HG03196 (cell line): Measurements from ENCODE around the gene PDGFB.

Source experiments
- ATAC-seq: cut with Tn5 transposase; IDR thresholded peaks from one replicate; pipeline ENCODE4 v1.9.1; 2021; ENCODE audit not compliant: unreplicated experiment

PDGFB gene

DNA sequence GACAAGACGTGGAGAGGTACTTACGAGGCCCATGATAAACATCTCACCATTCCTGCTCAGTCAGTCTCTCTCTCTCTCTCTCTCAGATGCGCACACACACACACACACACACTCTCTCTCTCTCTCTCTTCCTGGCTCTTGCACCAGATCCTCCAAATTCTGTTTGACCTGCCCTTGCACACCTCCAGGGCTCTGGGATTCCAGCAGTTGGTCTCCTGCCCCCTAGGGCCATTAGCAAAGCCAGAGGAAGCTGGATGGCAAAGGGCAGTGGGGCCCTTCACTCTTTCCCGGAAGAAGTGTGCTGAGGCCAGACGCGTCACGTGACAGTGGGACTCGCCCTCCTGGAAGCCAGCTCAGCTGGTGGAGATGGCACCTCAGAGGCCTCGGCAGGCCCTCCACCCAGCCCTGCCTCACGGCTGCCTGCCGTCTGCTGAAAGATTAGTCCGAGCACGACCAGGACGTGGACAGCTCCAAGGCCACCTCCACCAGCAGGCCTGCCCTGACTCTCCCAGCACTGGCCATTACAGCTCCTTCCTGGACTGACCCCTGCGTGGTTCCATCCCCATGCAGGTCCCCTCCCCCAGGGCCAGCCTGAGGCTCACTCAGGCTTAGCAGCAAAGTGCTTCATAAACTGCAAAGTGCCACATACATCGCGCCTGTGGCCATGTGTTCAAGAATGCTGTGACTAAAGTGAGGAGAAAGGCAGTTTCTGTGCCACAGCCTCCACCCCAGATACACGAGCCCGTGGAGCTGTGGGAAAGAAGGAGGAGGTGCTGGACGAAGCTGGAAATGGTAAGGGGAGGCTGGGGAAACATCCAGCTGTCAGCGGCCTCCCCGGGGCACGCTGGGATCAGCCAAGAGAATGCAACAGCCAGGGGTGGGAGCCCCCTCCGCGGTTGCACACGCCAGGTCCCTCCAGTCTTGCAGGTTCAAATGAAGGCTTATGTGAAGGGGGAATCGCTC is 3.7 kb downstream of the PDGFB start:
- ATAC-seq: no peak

DNA sequence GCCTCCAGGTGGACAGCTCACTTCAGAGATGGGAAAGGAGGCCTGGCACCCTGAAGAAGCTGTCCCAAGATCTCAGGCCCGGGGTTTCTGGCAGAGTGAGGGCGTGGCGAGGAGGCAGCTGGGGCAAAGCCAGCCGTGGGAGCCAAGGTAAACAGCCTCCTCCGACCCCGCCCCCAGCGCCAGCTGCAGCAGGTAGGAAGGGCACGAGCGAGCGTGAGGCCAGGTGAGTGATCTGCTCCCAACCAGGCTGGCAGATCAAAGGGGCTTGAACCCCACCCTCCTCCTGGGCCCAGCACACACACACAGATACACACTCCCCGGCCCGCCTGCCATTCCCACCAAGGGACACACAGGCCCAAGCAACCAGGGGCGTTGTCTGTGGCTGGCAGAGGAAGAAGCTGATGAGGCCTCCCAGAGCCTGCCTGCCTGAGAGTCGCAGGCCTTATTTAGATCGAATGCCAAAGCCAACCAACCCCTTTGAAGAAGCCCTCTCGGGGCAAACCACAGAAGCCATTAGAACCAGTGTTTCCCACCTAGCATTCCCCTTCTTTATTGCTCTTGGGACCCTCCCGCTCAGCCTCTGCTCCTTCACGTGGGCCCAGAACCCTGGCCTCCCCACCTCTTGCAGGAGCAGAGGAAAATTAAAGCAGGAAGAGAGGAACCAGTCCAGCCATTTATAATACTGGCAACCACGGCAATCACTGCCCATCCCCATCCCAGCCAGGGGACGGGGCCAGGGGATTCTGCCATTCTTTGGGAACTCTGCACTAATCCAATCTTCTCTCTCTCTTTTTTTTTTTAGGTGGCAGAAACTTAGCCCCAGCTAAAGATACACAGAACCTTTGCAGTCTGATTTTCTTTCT is 5.0 kb downstream of the PDGFB start:
- no peak for ATAC-seq

DNA sequence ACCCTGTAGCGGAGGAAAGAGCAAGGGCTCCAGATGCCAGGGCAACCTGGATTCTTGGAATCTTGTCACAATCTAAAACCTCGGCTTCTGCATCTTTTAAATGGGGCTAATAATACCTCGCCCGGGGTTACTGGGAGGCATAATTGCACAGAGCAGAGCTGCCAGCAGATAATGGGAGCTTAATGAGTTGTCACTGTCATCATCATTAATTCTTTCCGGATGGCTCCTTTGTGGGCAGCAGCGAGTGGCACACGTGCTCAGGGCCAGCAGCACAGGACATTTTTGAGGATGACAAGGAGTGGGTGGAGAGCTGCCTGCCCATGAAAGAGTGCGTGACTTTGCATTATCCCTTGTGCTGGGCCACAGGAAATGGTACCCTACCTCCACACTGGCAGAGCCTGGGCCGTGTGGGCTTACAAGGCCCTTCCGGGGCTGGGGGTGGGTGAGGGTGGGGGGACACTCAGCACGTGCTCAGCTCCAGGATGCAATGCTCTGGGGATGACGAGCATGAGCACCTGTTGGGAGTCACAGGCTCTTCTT is 5.7 kb downstream of the PDGFB start:
- ATAC-seq: no peak

DNA sequence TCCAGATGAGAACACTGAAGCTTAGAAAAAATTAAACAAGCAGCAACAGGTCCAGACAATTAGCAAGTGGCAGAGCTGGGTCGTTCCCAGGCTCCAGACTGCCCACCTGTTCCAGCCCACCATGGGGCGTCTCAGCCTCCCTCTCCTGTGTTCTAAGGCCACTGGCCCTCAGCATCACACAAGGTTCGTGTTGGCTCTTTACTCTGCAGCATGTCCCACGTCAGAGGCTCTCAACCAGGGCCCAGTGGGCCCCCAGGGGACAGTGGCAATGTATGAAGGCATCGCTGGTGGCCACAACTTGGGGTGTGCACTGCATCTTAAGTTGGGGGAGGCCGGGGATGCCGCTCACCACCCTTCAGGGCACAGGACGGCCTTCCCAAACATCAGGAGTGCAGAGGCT is 6.2 kb downstream of the PDGFB start:
- ATAC-seq: no peak

DNA sequence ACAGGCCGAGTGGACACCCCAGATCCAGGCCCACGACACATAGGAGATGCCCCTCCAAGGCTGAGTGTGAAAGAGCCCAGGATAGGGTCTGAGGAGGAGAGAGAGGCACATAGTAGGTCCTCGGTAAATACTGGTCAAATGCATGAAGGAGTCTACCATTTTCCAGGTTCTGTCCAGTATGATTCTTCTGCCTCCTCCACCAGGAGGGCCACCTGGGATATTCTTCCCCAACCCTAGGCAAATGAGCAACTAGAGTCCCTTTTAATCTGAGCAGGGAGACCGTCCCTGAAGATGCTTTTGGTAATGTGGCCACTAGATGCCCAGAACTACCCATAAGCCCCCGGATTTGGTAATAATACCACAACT is 6.7 kb downstream of the PDGFB start:
- ATAC-seq: no peak

DNA sequence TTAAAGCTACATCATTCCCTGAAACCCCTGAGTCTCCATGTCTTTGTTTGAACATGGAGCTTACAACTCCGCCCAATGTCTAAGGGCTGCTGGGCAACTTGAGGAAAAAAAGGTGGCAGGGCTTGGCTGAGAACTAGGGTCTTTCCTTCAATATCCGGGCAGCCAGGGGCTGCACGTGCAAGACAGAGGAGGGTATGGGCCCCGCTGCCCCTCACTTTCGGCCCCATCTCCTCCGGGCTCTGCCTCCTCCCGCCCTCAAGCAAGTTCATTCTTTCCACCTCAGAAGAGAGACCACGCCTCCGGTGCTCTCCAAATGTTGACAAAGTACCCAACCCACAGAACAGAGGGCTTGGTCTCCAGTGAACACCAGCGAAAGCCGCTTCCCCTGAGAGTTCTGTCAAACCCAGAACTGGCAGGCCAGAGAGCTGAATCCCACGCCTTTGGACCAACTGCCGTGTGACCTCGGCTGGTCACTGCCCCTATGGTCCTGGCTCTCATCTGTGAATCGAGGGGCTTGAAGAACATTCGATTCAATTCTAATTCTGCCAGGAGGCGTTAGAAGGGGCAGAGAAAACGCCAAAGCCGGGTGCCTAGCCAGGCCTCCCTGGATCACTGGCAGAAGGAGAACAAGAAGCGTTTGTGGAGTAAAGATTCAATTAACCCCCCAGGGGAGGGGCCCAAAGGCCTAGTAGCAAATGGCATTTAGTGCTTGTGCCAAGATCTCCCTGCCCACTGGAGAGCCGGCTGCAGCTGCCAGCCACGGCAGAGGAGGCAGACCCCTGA is 7.3 kb downstream of the PDGFB start:
- no peak for ATAC-seq

DNA sequence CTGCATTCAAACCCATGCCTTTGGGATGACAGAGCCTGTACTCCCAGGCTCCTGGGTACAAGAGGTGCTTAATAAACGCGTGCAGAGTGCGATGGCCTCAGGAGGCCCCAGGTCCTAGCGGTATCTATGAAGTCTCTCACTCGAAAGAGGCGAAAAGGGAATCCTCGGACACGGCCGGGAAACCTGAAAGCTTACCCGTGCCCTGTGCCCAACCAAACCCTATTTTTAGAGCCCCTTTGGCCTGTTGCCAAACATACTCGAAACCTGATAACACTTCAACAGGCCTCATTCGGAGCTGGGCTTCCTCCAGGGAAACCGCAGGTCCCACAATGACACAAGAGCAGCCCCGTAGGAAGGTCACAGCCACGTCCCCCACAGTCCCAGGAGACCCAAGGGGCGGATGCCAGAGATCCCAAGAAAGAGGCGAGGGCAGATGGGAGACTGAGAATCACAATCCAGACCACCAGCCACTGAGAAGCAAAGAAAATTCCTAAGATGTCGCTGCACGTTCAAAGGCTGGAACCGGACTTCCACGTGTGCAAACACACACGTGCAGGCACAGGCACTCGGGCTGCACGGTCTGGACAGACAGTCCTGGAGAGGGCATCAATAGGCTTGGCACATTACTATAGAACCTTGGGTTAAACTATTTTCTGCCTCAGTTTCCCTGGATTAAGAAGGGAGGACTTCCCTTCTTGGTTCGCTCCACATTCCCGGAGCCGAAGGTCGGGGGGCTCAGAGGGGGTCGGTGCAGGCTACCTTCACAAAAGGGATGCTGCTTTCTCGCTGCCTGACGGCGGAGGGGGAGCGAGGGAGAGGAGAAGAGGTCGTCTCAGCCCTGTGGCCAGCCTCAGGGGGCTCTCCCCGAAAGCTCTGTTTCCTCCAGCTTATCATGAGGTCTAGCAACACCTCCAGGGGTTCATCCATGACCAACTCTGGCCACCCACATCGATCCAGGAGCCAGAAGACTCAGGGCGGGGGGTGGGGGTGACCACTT is 8.2 kb downstream of the PDGFB start:
- no peak for ATAC-seq

DNA sequence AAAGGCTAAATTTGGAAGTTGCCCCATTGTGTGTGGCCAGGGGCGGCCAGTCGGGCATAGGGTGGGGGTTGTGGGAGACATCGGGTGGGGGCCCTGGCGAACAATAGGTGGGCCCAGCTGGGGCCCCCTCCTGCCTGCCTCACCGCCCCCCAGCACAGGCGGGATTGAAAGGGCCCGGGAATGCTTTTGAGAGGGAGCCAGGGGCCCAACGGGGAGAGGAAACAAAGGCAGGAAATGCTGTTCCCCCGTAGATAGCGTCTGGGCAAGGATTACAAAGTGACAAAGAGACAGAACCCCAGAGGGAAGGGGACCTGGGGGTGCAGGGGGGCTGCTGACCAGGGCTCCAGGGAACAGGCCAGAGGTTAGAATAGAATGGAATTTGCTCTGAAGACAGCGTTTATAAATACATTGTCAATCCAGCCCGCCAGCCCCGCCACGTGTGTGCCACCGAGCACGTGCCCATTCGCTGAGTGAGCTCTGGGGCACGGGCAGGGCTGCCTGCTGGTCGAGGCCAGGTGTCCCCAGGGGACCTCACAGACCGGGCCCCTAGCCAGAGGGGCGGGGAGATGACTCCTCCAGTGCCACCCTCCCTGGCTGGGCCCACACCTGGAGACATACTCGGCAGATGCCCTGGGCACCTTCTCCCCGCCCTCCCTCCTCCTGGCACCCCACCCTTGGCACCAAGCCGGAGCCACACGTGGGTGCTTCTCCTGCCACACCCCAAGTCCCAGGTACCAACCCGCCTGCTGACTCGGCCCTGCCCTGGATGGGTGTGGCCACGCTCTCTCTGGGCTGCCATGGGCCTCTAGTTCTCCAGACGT is 9.7 kb downstream of the PDGFB start:
- no peak for ATAC-seq

DNA sequence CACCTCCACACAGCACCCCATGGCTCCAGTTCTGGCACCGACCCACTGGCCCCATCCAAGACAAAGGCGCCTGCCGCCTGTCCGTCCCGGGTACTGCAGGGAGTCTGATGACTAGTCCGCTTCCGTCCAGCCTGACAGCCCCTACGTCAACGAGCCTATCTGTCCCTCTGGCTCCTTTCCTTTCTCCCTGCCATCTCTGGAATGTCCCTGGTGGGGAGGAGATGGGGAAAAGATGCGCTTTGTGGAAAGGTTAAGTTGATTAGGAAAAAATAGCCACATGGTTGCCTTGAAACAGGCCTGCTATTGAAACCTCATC is 10.4 kb downstream of the PDGFB start:
- no peak for ATAC-seq

DNA sequence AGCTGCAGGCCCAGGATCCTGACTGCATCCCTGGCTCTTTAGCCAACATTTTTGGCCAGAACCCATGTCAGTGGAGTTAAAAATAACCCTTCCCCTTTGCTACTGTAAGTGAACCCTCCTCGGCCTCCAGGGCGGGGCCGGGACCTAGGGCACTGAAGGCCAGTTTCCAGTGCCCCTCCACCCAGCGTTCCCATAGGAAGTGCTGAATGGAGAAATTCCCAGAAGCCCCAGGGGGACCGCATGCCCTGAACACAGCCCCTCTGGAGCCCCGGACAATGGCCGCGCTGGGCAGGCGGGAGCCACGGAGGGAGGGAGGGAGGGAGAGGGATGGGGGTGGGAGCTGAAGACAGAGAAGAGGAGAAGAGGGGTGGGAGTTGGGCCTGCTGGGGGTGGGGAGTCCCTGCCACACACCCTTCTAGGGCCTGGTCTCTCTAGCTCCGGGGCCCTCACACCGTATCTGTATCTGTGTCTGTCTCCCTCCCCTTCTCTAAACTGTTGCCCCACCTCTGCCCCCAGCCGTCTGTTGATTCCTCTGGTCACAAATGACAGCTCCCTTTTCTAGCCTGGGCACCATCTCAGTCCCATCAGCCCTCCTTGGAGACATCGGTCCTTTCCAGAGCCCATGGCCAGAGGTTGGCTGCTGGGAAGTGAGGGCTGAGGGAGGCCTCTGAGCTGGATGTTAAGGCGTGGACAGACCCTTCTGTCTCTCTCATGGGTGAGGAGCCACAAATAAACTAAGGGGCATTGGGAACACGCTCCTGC is 10.9 kb downstream of the PDGFB start:
- no peak for ATAC-seq

DNA sequence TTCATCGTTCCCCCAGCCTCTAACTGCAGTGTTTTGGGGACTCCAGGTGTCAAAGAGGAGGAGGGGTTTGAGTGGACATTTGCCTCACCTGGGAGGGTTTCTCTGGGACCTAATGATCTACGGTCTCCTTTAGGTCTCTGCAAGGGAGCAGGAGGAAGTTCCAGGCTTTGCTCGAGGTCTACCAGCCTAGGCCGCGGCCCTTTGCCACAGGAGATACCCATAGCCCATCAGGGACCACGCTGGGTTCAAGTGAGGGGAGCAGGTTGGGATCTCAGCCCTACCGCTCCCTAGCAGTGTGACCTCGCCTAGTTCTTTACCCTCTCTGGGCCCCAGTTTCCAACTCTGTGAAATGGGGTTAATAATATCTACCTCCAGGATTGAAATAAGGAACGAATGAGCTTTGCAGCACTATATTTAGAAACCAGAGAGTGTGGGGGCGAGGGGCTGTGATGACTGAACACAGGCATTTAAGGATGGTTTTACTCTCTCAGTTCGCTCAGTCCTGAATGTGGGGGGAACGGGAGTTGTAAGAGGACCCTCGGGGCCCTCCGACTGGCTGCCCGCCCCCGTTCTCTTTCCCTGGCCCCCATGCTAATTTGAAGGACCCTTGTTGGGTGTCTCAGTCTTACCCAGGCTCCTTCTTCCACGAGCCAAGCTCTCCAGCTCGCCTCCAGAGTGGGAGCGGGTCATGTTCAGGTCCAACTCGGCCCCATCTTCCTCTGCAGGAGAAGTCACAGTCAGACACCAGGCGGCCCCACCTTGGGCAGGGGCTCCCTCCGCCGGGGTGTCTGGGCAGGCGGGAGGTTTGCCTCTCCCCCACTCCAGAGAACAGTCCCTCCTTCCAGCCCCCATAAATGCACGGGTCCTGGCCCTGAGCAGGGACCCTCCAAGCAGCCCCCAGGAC is 11.7 kb downstream of the PDGFB start:
- ATAC-seq: no peak

DNA sequence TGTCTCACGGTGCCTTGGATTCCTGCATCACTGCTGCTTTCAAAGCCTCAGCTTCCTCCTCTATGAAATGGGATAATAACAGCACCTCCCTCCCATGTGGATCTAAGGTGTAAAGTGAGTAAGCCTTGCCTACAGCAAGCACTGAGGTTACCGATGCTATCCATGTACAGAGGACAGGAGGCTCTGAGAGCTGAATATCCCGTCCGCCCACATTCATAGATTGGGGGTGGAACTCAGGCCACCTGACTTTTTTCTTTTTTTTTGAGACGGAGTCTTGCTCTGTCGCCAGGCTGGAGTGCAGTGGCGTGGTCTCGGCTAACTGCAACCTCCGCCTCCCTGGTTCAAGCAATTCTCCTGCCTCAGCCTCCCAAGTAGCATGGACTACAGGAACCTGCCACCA is 12.5 kb downstream of the PDGFB start:
- ATAC-seq: no peak

DNA sequence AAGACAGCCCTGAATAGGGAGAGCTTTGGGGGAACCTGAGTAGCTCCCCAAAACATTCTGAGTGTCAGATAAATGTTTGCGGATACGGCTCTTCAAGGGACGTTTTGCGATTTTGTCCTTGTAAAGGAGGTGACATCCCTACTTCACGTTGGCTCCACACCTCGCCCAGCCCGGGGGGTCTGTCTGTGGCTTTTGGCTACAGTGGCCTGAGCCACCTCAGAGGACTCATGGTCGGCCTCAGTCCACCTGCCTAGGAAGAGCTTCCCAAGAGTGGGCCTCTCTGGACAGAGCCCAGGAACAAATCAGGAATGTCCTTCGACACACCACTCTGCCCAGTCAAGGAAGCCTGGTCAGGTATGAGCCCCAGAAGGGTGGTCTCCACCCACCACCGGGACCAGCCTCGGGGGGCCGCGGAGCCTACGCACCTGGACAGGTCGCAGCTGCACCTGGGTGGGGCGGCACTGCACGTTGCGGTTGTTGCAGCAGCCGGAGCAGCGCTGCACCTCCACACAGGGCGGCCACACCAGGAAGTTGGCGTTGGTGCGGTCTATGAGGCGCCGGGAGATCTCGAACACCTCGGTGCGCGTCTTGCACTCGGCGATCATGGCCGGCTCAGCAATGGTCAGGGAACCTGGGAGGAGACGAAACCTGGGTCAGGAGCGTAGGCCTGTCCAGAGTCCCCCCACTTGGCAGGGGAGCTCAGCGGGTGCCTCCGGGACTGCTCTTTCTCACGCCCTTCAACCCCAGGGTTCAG is 13.4 kb downstream of the PDGFB start:
- ATAC-seq: no peak

DNA sequence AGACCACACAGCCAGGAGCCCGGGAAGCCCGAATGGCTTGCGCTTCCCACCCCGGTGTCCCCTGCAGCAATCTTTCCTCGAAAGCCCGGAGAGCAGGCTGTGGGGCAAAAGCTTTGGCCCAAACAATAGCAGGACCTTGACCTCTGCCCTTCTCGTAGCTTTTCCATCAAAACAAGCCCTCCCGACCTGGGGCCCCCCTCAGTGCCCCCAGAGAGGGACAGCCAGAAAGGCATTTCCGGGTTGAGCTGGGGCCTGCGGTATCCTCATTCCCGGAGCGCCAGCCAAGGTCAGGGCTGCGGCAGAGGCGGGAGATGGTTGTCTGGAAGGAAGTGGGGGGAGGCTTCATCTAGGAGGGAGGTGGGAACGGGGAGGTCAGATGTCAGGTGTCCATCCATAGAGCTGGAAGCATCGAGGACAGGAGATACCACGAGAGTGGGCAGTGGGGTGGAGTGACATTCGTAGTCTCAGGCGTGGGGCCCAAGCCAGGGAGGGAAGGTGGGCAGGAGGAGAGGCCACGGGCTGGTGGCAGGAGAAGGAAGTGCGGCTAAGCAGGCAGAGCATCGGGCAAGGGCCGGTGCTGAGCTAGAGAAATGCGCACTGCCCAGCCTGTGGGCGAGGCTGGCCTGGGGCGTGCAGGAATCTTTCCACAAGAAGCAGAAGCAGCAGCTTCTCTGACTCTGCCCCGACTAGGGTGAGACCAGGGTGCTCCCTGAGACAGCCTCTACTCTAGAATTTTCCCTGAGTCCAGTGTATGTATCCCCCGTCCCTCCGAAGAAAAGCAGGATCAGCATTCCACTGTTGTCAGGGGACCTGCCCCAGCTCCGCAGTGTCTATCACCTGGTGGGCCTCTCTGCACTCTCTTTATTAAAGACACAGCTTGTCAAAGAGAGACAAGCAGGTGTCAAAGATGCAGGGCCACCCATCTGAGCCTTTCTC is 14.3 kb downstream of the PDGFB start:
- no peak for ATAC-seq

DNA sequence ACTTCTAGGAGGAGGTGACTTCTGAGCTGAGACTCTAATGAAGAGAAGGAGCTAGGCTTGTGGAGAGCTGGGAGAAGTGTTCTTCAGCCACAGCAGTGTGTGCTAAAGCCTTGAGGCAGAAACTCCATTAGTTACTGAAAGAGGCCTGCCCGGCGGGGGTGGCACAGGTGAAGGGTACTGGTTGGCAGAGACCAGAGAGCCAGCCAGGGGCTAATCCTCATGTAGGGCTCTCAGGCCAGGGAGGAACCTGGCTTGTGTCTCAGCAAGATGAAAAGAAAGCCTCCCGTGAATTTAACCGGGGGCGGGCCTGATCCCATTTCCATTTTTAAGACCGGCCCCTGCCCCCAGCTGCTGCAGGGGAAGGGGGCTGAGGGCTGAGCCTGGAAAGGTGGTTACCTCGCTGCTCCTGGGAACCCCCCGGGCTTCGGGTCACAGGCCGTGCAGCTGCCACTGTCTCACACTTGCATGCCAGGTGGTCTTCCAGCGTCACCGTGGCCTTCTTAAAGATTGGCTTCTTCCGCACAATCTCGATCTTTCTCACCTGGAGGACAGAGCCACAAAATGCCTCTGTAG is 15.0 kb downstream of the PDGFB start:
- ATAC-seq: no peak
